ENCODE results near the gene ENO2.

ENO2 gene

DNA sequence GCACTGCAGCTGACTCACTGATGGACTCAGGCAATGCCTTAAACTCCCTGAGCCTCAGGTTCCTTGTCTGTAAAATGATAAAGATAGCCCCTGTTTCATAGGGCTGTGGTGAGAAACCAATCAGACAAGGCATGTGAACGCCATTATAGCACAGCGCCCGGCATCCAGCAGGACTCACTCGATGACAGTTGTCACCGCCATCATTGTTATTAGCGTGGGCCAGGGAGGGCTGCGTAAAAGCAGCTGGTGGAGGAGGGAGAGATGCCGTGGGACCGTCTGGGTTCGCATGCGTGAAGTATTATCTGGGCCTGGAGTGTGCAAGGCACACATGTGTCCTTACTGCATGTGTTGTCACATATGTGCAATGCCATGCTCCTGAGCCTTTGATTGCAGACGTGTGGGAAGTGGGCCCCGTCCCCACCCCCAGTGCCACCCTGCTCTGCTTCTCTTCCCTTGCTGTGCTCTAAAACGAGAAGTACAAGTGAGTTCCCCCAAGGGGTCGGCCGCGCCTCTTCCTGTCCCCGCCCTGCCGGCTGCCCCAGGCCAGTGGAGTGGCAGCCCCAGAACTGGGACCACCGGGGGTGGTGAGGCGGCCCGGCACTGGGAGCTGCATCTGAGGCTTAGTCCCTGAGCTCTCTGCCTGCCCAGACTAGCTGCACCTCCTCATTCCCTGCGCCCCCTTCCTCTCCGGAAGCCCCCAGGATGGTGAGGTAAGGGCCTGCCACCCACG, 36.6 kb downstream of the ENO2 start, which contains the start of gene PTPN6:
Gene PTPN6, plus strand, starts transcription at position 546 of the 730 bp plus-strand sequence. Its CDS starts 157 bp downstream, at position 703.
- peak; percentile 70 for DNase-seq

DNA sequence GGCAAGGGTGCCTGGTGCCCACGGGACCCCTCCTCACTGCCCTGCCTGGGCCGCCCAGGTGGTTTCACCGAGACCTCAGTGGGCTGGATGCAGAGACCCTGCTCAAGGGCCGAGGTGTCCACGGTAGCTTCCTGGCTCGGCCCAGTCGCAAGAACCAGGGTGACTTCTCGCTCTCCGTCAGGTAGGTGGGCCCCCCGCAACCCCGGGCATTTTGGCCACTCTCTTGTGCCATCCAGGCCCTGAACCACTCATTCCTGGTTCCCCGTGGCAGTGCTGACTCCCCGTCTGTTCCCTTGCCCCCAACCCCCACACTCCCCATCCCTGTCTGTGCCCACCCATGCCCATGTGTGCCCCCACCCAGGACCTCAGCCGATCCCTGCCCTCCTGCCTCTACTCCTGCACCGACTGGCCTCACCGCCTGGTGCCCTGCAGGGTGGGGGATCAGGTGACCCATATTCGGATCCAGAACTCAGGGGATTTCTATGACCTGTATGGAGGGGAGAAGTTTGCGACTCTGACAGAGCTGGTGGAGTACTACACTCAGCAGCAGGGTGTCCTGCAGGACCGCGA, 37.3 kb downstream of the ENO2 start:
- DNase-seq = peak; percentile 55

DNA sequence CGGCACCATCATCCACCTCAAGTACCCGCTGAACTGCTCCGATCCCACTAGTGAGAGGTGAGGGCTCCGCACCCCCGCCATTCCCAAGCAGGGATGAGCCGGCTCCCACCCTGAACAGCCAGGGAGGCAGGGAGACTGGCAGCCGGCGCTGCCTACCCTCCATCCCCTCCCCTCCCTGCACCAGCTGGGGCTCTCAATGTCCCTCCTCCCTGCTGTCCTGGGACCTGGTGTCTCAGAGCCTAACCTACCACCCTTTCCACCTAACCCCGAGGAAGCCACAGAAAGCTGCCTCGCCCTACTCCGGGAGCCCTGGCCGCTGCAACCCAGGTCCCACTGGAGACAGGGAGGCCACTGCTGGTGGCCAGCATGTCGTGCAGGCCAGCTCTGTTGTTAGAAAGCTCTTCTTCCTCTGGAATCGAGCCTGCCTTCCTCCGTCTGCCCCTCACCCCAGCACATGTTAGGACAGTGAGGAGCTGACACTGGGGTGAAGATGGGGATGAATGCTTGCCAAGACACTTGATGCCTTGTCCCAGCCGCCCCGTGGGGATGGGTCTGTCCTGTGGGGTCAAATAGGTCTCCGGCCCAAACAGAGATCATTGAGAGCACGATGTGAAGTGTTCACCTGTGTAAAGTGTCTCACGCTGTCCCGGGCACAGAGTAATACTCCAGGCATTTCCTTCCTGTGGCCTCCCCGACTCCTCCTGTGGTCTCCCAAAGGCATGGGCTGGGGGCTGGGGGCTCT, 37.9 kb downstream of the ENO2 start:
- DNase-seq = no peak

DNA sequence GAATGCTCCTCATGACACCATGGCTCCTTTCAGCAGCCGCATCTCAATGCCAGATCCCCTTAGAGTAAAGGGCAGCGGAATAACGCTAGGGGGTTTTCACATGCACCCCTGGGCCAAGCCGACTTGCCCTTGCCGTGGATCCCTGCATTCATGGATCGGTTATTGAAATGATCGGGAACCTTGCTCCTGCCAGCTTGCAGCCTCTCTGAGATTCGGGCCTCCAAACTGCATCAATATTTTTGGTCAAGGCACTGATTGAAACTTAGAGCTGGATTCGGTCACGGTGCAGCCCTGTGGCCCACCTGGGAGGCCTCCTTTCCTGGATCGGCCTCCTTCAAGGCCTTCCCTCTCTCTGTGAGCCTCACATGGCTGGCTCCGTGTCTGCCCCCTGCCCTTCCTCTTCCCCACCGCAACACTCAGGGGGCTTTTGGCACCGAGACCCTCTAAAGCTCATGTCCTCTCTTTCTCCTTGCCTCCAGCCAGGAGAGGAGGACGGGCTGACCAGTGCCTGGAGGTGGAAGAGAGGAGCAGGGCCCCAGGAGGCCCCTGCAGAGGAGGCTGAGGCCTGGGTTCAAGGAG, 38.6 kb downstream of the ENO2 start:
- no peak for DNase-seq

DNA sequence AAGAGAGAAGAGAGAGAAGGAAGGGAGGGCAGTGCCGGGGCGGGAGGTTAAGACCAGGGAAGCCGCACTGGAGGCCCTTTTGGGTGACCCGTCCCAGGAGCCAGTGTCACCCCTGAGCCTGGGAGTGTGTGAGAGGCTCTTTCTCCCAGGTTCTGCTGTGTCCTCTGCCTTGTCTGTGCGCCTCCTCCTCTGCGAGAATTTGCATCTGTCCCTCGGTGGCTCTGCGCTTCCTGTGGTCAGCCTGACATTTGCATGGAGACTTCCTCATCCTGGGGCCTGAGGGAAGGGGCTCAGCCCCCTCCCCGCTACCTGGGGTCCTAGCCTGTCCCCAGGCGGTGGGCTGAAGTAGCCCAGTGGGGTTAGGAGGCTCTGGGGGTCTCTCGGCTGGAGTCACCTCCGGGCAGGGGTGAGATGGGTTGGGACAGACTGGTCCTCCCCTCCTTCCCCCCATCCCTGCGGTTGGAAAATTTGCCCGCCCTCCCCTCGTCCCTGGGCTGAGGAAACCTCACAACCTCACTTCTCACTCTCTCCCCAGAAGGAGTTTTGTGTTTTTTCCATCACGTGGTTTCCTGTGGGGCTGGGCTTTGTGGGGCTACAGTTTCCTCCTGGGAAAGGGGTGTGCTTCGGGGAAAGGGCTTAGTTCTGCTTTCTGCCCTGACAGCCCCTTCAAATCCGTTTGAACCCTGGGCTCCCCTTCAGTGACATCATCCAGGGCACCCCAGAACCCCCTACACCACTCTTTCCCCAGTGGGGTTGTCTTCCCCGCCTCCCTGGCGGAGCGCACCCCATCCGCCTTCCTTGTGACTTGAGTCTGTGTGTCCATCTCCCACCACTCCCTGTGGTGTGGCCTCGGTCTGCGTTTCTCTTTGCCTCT, 39.3 kb downstream of the ENO2 start:
- peak; percentile 89 for DNase-seq

DNA sequence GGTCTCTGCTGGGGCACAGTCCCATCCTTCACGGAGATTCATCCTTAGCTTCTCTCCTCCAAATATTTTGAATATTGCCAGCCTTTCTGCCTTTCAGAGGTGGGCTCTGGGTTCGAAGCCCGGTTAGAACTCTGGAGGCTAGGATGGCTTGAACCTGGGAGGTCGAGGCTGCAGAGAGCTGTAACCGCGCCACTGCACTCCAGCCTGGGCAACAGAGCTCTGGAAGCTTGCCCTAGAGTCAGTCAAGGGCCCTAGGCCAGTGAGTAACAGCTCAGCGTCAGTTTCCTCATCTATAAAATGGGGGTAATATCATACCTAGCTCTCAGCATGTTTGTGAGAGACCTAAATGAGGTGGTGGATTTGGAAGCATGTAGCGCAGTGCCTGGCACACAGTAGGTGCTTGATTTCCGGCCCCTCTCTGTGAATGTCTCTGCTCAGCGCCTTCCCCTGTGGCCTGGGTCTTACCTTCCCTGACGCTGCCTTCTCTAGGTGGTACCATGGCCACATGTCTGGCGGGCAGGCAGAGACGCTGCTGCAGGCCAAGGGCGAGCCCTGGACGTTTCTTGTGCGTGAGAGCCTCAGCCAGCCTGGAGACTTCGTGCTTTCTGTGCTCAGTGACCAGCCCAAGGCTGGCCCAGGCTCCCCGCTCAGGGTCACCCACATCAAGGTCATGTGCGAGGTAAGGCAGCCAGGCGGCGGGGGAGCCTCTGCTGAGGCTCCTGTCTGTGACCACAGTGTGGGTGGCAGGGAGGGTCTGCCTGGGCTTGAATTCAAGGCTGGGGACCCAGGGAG, 40.1 kb downstream of the ENO2 start:
- no peak for DNase-seq

DNA sequence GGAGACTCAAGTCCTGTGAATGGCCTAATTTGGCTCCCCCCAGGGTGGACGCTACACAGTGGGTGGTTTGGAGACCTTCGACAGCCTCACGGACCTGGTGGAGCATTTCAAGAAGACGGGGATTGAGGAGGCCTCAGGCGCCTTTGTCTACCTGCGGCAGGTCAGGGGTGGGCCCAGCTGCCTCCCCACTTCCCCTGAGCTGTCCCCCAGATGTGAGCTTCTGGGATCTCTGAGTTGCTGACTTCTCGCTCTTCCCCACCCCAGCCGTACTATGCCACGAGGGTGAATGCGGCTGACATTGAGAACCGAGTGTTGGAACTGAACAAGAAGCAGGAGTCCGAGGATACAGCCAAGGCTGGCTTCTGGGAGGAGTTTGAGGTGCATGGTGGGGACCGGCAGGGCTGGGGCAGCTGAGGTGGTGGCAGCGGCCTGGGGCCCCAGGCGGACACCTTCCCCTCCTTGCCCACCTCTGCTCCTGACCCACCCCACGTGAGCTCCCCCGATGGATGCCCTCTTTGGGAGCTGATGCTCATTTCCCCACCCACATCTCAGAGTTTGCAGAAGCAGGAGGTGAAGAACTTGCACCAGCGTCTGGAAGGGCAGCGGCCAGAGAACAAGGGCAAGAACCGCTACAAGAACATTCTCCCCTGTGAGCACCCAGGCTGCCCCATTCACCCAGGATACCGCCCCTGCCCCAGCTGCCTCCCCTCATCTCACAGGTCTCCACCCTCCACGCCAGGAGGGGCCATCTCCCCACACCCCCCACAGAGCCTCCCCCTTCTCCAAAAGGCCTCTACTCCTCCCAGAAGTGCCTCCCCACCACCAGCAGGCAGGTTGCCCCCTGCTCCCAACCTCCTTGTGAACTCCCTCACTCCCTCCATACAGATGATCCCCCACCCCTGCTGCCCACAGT, 41.0 kb downstream of the ENO2 start:
- no peak for DNase-seq

DNA sequence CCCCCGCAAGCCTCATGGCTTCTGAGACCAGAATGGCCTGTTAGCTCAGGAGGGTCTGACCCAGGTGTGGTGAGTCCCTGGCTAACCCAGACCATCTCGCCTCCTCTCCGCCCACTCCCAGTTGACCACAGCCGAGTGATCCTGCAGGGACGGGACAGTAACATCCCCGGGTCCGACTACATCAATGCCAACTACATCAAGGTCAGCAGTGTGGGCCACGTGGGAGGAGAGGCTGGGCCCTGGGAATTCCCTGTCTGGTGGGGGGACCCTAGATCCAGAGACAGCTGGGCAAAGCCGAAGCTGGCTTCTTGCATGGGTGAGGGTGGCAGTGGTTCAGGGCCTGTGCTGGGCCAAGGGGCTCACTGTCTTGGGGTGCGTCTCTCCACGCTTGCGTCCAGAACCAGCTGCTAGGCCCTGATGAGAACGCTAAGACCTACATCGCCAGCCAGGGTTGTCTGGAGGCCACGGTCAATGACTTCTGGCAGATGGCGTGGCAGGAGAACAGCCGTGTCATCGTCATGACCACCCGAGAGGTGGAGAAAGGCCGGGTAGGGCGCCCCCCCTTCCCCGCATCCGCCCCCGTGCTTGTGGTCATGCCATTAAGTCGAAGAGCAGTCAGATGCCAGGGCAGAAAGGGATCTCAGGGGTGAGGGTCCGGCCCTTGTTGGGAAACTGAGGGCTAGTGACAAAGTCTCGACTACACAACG, 41.8 kb downstream of the ENO2 start:
- peak; percentile 56 for DNase-seq

DNA sequence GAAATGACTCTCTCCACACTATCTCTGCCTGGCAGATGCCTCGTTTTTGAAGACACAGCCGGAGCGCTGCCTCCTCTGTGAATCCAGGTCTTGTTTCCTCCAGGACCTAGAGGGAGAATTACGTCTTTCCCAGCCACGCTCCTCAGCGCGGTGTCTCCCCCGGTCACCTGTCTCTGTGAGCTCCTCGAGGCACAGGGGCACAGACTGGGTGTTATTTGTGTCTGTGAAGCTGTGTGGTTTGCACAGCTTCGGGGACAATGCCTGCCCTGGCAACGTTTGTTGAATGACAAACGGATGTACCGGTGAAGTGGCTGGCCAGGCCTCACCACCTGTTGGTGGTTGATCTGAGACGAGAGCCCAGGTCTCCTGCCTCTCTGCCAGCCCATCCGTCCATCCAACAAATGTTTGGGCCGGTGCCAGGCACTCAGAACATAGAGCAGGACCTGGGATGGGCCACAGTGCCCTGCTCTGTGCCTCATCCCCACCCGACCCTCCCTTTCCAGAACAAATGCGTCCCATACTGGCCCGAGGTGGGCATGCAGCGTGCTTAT, 42.8 kb downstream of the ENO2 start:
- DNase-seq = peak; percentile 72

DNA sequence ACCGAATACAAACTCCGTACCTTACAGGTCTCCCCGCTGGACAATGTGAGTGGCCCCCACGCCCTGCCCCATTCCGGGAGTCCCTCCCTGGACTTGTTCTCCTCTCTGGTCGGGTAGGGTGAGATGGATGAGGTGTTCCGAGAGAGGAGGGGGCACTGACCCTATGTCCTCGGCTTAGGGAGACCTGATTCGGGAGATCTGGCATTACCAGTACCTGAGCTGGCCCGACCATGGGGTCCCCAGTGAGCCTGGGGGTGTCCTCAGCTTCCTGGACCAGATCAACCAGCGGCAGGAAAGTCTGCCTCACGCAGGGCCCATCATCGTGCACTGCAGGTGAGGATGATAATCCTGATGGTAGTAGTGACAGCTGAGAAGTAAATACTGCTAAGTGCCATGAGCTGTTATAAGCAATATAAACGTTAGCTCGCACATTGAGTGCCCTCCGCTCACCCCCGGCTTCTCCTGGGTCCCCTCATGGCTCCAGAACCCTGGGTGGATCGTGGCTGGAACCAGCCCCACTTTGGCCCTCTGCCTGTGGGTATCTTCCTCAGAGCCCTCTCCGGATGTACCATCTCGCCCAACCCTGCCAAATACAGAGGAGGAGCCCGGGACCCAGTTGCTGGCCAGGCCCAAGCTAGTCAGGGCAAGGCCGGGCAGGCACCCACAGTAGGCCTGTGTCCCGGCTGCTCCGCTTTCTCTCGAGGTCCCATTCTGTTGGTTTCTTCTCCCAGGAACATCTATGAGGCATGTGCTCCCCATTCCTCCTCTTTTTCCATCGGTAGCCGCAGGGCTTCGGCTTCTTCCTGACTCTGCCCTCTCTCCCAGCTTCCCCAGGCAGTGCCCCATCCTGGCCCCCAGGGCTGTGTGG, 43.6 kb downstream of the ENO2 start:
- DNase-seq = no peak

DNA sequence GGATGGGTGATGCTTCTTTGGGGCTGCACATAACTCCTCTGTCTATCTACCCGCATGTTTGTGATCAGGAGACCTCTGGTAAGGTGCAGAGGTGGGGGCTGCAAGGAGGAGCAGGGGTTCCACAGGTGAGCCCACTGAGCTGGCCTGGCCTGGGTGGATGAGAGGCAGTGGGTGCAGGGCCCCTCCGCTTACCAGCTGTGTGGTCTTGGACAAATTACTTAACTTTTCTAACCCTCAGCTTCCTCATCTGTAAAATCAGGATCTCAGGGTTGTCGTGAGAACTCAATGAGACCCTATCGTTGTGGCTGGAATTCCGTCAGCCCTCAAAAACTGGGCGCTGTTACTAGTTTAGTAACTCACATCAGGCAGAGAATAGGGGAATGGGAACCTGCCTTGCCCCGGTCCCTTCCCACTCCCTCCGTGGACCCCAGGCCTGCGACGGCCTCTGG, 44.3 kb downstream of the ENO2 start:
- no peak for DNase-seq

DNA sequence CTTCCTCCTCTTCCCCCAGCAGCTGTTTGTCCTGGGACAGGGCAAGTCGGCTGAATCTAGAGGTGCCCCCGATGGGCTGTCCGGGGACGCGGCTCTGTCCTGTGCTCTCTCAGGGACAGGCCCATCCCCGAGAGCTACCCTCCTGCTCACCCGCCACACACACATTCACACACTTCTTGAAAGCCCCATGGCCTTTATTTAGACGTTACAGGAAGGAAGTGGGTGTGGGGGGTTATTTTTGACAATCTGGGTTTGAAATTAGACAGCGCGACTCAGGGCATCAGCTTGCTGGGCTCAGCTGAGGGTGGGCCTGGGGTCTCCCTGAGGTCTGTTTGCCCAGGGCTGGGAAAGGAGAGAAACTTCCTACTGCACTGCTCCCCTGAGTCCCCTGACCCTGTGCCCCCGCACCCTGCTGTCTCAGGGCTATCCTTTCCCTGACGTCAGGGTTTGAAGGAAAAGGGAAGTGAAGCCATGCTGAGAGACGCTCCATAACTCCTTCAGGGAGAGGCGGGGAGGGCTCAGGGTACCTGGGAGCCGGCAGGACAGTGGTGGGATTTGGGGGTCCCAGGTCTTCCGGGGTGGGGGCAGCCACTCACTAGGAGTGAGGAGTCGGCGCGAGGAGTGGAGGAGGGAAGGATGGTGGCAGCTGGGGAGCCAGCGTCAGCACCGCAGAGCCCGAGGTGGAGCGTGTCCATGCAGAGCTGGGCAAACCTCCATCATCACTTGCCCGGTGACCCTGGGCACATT, 44.9 kb downstream of the ENO2 start:
- peak; percentile 91 for DNase-seq

DNA sequence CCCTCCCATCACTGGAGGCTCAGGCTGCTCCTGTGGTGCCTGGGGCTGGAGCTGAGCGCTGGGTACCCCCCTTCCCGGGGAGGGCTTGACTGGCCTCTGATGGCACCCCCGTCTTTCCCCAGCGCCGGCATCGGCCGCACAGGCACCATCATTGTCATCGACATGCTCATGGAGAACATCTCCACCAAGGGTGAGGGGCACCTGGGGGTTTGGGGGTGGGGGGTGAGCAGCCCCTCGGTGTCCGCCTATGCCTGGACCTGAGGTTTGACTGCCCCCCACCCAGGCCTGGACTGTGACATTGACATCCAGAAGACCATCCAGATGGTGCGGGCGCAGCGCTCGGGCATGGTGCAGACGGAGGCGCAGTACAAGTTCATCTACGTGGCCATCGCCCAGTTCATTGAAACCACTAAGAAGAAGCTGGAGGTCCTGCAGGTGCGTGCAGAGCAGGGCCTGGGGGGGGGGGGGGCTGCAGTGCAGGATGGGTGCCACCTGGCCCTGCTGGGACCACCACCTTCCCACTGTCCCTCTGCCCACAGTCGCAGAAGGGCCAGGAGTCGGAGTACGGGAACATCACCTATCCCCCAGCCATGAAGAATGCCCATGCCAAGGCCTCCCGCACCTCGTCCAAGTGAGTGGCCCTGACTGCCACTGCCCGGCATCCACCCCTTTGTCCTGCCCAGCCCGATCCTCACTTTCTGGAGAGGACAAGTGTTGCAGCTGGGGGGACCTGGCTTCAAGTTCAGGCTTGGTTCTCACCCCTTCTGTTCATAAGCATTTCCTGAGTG, 45.6 kb downstream of the ENO2 start:
- no peak for DNase-seq

DNA sequence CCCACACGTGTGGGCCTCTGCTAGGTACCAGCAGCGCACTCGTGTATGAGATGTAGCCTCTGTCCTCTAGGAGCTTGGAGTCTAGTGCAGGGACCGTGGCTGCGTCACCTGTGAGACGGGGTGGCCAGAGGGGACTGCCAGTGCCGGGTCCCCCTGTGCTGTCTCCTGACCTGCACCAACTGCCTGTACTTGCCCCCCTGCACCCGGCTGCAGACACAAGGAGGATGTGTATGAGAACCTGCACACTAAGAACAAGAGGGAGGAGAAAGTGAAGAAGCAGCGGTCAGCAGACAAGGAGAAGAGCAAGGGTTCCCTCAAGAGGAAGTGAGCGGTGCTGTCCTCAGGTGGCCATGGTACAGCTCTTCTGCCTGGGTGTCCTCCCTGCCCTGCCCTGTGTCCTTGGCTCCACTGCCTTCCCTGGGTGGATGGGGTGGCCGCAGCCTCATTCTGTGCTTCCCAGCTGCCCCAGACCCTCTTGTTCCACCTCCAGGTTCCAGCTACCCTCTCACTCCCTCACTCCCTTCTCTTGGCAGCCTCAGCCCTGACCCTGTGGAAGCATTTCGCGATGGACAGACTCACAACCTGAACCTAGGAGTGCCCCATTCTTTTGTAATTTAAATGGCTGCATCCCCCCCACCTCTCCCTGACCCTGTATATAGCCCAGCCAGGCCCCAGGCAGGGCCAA, 46.4 kb downstream of the ENO2 start:
- peak; percentile 58 for DNase-seq

DNA sequence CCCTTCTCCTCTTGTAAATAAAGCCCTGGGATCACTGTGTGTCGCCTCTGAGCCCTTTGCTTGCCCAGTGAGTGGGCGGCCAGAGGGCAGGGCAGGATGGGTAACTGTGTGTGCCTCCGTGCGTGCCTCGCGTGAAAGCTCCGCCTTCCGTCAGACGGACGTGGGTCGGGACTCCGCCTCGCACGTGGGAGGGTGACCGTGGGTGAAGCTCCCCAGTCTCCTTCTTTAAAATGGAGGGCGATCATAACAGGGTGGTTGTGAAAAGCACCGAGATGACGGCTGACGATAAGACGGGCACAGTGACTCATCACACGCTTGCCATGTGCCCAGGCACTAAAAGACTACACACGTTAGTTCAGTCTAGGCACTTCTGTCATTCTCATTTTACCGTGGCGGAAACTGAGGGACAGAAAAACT, 46.9 kb downstream of the ENO2 start:
- DNase-seq = peak; percentile 94

DNA sequence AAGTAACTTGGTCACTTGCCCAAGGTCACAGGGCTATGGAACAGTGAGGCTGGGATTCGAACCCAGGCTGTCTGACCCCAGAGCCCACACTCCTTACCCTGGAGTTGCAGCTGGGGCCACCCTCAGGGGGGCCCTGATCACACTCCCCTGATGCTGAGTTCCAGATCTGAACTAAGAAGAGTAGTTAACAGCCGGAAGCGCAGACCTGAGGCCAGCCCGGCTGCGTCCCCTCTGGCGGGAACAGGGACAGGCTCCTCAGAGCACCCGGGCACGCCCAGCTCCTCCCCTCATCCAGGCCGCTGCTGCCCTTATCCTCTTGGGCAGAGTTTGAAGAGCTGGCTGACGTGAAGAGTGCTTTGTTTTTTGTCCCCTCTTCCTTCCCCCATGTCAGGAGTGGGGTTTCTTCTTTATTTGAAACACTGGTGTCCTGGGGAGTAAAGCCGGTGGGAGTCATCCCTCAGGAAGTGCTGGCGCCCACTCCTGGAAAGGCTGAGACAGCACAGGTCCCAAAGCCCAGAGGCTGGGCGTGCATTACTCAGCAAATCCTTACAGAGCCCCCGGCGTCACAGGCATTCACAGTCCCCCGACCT, 47.4 kb downstream of the ENO2 start:
- DNase-seq = peak; percentile 66

Data from CD4-positive, alpha-beta T cell treated with Interleukin-21 for 1 hour (primary cell).